Adrenal gland (tissue), 12 donors: ENCODE data around the gene MYF5. TPM values are rescaled to one million over a fixed set of nuclear protein-coding genes. Genes with fewer than 3 reads are reported as not detected.

Source experiments
- DNase-seq, 7 donors: peaks; one replicate each; pipeline ENCODE4 v3.0.0-alpha.2; 2019 to 2020
- H3K27ac ChIP-seq, 5 donors: fragments of 200-600 bp; sonication (generic) in 4 of 5; 1 replicate in 3 of 5; 2 replicates in 2 of 5; pipeline versions ENCODE4 v1.5.1 to v1.8.0; 2016 to 2020; ENCODE audit warnings: mild to moderate bottlenecking in 1 of 5
- H3K27me3 ChIP-seq: fragments of 200-600 bp; 2 replicates; pipeline ENCODE4 v1.8.0; 2021
- H3K36me3 ChIP-seq, 2 donors: fragments of 200-600 bp; replicated peaks in 1 of 2; 1 replicate in 1 of 2; 2 replicates in 1 of 2; pipeline versions ENCODE4 v1.5.1 to v1.8.0; 2018 to 2022
- H3K4me1 ChIP-seq, 2 donors: fragments of 200-600 bp; replicated peaks in 1 of 2; 1 replicate in 1 of 2; 2 replicates in 1 of 2; pipeline versions ENCODE4 v1.5.1 to v1.8.0; 2018 to 2021
- H3K4me3 ChIP-seq, 4 donors: fragments of 200-600 bp; sonication (generic) in 3 of 4; one replicate each; pipeline ENCODE4 v1.5.1; 2016 to 2018
- H3K9me3 ChIP-seq, 3 donors: fragments of 200-600 bp; sonication (generic) in 1 of 3; replicated peaks in 1 of 3; 1 replicate in 2 of 3; 2 replicates in 1 of 3; pipeline versions ENCODE4 v1.5.1 to v1.8.0; 2016 to 2021
- POLR2A ChIP-seq, 2 donors: fragments of 450-650 bp; IDR thresholded peaks; one replicate each; pipeline ENCODE4 v1.6.1; 2017; ENCODE audit warnings: antibody characterized with exemption in 2 of 2, mild to moderate bottlenecking in 2 of 2, moderate library complexity in 1 of 2
- WGBS, 4 donors: extraction: QIAGEN DNeasy Blood & Tissue Kit in 2 of 4; methylation state at CpG; one replicate each; pipeline versions ENCODE4 v1.1.5 to v1.1.7; 2013 to 2017; 5-methylcytosine and 5-hydroxymethylcytosine counted together
- intact Hi-C, 2 donors: fragments of 100-400 bp; cut with DNase I; formaldehyde crosslinking; loops; one replicate each; pipeline versions ENCODE4 v1.14.1 to v1.15.0; 2022 to 2023
- polyA plus RNA-seq, 3 donors: library from polyadenylated mRNA; stranded (reverse); fragments of 200-250 nt in 2 of 3; fragments of 350-450 nt in 1 of 3; fragmentation: Illumina TruSeq in 1 of 3; extraction: RNeasy Lipid Tissue Mini Kit (QIAGEN cat#74804) in 1 of 3; gene quantifications; one replicate each; pipeline ENCODE4 v1.2.3, GENCODE V29; 2013 to 2014
- total RNA-seq, 9 donors: library from RNA; depleted of rRNA in 4 of 9; stranded (reverse); fragments of >200 nt in 4 of 9; fragments of 120-200 nt in 1 of 9; fragmentation: NEBNext Ultra II Directional in 1 of 9; extraction: Animal tissue kit (Norgen Biotek cat#: 25700) in 1 of 9; gene quantifications; one replicate each; pipeline versions ENCODE4 v1.1.0 to v1.2.4, GENCODE V29; 2013 to 2023
- TF ChIP-seq, protein P1 (sequence below), 6 experiments: fragments of 450-650 bp in 4 of 6; fragments of 200-600 bp in 2 of 6; sonication (generic) in 1 of 6; IDR thresholded peaks; 1 replicate in 5 of 6; 2 replicates in 1 of 6; pipeline versions ENCODE4 v1.5.1 to v1.8.0; 2016 to 2021; ENCODE audit warnings: antibody characterized with exemption in 6 of 6, mild to moderate bottlenecking in 2 of 6, moderate library complexity in 1 of 6
- donor health status: healthy with polysubstance abuse.
- donor health status: Bipolar disorder and iron deficiency.
- donor health status: DM: yes; HTN: yes; CAD: no.
- donor health status: DM: no; HTN: no; CAD: no.
- donor health status: DM: no; HTN: no; CAD: no.
- donor health status: DM: yes; HTN: yes; CAD: no.

The MYF5 gene
- total and polyA plus RNA-seq, 12 donors = not detected

DNA sequence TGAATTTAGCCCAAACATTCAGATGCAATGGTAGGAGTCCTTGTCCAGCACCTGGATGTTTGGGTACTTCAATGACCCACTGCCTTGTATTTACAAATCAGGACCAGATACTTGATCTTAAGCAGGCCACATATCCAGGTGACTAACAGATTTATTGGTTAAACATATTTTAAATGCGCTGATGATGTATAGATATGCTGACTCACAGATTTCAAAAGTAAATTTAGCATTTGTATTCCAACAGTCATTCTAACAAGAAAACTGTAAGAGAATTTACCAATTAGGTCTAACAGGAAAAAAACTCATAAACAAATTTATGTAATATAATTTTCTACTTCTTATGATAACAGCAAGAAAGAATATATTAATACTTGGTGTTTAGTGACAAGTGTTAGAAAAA is 38.7 kb upstream of the MYF5 start:
- Histone ChIP-seq H3K27ac (no peak overlapping the region), H3K9me3 (peaks cover 0 to 9% (median 0%) of the 10 kb centered on the region in 3 donors), H3K27me3 (no peaks in the 10 kb centered on the region), H3K4me1 (no peaks in the 10 kb centered on the region), H3K36me3 (no peaks in the 10 kb centered on the region), H3K4me3 (no peak overlapping the region)
- intact Hi-C loops = no loop called here
- DNase-seq = no peak
- WGBS, 4 donors = 82 to 92% (median 89%) methylated on average over 1 of the region's 1 CpG
- TF ChIP-seq, protein P1, sequence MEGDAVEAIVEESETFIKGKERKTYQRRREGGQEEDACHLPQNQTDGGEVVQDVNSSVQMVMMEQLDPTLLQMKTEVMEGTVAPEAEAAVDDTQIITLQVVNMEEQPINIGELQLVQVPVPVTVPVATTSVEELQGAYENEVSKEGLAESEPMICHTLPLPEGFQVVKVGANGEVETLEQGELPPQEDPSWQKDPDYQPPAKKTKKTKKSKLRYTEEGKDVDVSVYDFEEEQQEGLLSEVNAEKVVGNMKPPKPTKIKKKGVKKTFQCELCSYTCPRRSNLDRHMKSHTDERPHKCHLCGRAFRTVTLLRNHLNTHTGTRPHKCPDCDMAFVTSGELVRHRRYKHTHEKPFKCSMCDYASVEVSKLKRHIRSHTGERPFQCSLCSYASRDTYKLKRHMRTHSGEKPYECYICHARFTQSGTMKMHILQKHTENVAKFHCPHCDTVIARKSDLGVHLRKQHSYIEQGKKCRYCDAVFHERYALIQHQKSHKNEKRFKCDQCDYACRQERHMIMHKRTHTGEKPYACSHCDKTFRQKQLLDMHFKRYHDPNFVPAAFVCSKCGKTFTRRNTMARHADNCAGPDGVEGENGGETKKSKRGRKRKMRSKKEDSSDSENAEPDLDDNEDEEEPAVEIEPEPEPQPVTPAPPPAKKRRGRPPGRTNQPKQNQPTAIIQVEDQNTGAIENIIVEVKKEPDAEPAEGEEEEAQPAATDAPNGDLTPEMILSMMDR (IDR thresholded peaks at IDR 0.05) = no peak
- no peak for TF ChIP-seq POLR2A (IDR thresholded peaks at IDR 0.05)

DNA sequence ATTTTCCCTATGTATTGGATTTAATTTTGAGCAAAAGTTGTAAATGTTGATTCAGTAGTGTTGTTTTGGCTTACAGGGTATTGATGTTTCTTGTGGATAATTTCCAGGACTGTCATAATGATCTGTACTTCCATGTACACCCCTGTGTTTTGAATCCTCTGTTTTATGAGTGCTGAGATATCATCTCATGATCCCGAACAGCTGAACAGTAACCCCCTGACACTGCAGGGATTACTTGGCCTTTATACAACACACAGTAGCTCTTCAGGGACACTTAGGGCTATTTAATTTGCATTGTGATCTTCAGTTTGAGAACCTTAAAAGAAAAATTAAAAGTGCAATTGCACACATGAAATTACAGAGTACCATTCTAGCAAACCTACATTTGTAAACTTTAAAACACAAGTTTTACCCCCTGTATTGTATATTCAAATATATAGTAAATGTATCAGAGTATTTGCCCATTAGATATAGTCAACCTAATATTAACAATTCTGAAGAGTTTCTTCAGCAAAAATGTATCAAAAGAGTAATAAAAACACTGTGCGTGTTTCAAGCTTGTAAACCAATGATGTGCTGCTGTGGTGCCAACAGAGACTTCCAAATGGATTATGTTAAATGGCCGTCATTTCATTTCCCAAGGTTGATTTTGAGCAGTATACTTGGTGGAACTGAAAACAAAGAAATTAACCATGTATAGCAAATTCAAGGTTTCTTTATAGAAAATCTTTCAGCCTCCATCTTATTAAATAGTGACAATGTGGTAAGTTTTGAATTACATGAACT is 37.2 kb upstream of the MYF5 start:
- Histone ChIP-seq H3K27ac (no peak overlapping the region), H3K4me3 (no peak overlapping the region), H3K36me3 (no peaks in the 10 kb centered on the region), H3K27me3 (no peaks in the 10 kb centered on the region), H3K9me3 (peaks cover 0 to 9% (median 0%) of the 10 kb centered on the region in 3 donors), H3K4me1 (no peaks in the 10 kb centered on the region)
- TF ChIP-seq, protein P1 (IDR thresholded peaks at IDR 0.05) = no peak
- no peak for TF ChIP-seq POLR2A (IDR thresholded peaks at IDR 0.05)
- intact Hi-C loops = no loop called here
- WGBS, 4 donors = 74 to 83% (median 78%) methylated on average over 3 of the region's 3 CpGs
- no peak for DNase-seq

DNA sequence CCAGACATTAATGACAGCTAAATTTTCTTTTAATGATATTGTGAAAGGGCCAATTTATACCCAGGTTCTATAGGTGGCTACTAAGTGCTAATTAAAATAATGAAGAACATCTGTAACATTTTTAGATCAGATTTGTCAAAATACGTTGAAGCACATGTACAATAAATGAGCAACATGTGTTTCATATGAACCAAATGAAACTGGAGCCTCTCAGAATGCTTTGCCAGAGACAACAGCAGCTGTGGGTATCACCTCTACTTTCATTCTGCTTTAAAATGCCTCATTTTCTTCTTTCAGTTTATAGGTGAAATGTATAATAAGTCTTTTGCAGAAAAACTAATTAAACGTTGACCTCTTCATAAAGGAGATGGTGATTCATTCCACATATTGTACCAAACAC is 35.4 kb upstream of the MYF5 start:
- intact Hi-C loops = no loop called here
- Histone ChIP-seq H3K4me1 (no peaks in the 10 kb centered on the region), H3K4me3 (no peak overlapping the region), H3K9me3 (peaks cover 0 to 9% (median 0%) of the 10 kb centered on the region in 3 donors), H3K36me3 (no peaks in the 10 kb centered on the region), H3K27me3 (no peaks in the 10 kb centered on the region), H3K27ac (no peak overlapping the region)
- no peak for DNase-seq
- WGBS, 4 donors = 72 to 82% (median 73%) methylated on average over 2 of the region's 2 CpGs
- TF ChIP-seq, protein P1 (IDR thresholded peaks at IDR 0.05) = no peak
- no peak for TF ChIP-seq POLR2A (IDR thresholded peaks at IDR 0.05)

DNA sequence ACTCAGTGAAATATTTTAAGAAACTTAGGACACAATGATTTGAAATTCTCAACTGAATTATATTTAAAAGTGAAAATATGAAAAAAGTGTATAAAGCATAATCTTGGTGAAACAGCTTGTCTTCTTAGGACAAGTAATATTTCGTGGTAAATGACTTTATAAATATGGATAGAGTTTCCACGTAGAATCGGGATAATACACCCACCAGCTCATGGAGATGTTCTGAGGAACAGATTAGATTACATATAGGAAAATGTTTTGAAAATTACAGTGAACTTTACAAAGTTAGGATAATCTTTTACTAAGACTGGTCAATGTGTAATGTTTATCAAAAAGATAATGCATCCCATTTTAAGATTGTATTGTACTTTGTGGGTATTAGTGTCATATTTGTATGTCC is 34.9 kb upstream of the MYF5 start:
- Histone ChIP-seq H3K4me1 (no peaks in the 10 kb centered on the region), H3K36me3 (no peaks in the 10 kb centered on the region), H3K4me3 (no peak overlapping the region), H3K27me3 (no peaks in the 10 kb centered on the region), H3K9me3 (peaks cover 0 to 9% (median 0%) of the 10 kb centered on the region in 3 donors), H3K27ac (no peak overlapping the region)
- DNase-seq = no peak
- TF ChIP-seq, protein P1 (IDR thresholded peaks at IDR 0.05) = no peak
- TF ChIP-seq POLR2A (IDR thresholded peaks at IDR 0.05) = no peak
- WGBS, 4 donors = 66 to 81% (median 74%) methylated on average over 3 of the region's 3 CpGs
- intact Hi-C loops = no loop called here
